ENCODE measurements around the gene SLCO3A1.

- TF ChIP-seq, protein P1, sequence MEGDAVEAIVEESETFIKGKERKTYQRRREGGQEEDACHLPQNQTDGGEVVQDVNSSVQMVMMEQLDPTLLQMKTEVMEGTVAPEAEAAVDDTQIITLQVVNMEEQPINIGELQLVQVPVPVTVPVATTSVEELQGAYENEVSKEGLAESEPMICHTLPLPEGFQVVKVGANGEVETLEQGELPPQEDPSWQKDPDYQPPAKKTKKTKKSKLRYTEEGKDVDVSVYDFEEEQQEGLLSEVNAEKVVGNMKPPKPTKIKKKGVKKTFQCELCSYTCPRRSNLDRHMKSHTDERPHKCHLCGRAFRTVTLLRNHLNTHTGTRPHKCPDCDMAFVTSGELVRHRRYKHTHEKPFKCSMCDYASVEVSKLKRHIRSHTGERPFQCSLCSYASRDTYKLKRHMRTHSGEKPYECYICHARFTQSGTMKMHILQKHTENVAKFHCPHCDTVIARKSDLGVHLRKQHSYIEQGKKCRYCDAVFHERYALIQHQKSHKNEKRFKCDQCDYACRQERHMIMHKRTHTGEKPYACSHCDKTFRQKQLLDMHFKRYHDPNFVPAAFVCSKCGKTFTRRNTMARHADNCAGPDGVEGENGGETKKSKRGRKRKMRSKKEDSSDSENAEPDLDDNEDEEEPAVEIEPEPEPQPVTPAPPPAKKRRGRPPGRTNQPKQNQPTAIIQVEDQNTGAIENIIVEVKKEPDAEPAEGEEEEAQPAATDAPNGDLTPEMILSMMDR (IDR thresholded peaks at IDR 0.05; ENCODE audit: low read depth, low read length), result no peak
- no peak for TF ChIP-seq EZH2phosphoT487 (IDR thresholded peaks at IDR 0.05; ENCODE audit: low read depth)
These were observed 32.0 kb upstream of the SLCO3A1 start for GRCh38 chr15:91821458-91821857.
